Inflammatory macrophage treated with lipopolysaccharide for 4 hours (primary cell): ENCODE results near the gene GPAM.
"Not testable (repeated sequence)": the region's sequence is repeated elsewhere in the genome, so short reads cannot be mapped to it uniquely, and the experiment has no call there.

ENCODE experiments used
- DNase-seq: peaks from one replicate; pipeline ENCODE4 v3.0.0-alpha.2; 2020

GPAM gene

GRCh38 chr10:112183329-112184051 lies at the start of gene GPAM:
Gene GPAM (minus strand): TSS chr10:112183765. CDS start chr10:112181784, 1,981 bp downstream.
- DNase-seq = peak; percentile 92

- no peak for DNase-seq
Measured at GRCh38 chr10:112232670-112233069, 49.1 kb upstream of the GPAM start.

GRCh38 chr10:112231602-112232400 lies 48.2 kb upstream of the GPAM start:
- DNase-seq = no peak

GRCh38 chr10:112230325-112230988 lies 46.9 kb upstream of the GPAM start:
- no peak for DNase-seq

- DNase-seq = no peak
Measured at GRCh38 chr10:112229901-112230300, 46.3 kb upstream of the GPAM start.

- DNase-seq = no peak
Measured at GRCh38 chr10:112229096-112229495, 45.5 kb upstream of the GPAM start.

- DNase-seq = not testable (repeated sequence)
Measured at GRCh38 chr10:112228366-112229088, 45.0 kb upstream of the GPAM start.

GRCh38 chr10:112227331-112227987 lies 43.9 kb upstream of the GPAM start:
- no peak for DNase-seq

GRCh38 chr10:112226439-112227248 lies 43.1 kb upstream of the GPAM start:
- DNase-seq = no peak

- DNase-seq = no peak
Measured at GRCh38 chr10:112225771-112226438, 42.3 kb upstream of the GPAM start.

GRCh38 chr10:112224933-112225529 lies 41.5 kb upstream of the GPAM start:
- no peak for DNase-seq

- DNase-seq = no peak
Measured at GRCh38 chr10:112223725-112224124, 40.2 kb upstream of the GPAM start.

- no peak for DNase-seq
Measured at GRCh38 chr10:112222799-112223198, 39.2 kb upstream of the GPAM start.

GRCh38 chr10:112221545-112221944 lies 38.0 kb upstream of the GPAM start:
- no peak for DNase-seq

GRCh38 chr10:112218960-112219359 lies 35.4 kb upstream of the GPAM start:
- no peak for DNase-seq

- DNase-seq = no peak
Measured at GRCh38 chr10:112218036-112218390, 34.4 kb upstream of the GPAM start.

- DNase-seq = no peak
Measured at GRCh38 chr10:112217386-112218035, 33.9 kb upstream of the GPAM start.

GRCh38 chr10:112216966-112217365 lies 33.4 kb upstream of the GPAM start:
- DNase-seq = no peak

- no peak for DNase-seq
Measured at GRCh38 chr10:112216151-112216550, 32.6 kb upstream of the GPAM start.

GRCh38 chr10:112215342-112215774 lies 31.8 kb upstream of the GPAM start:
- no peak for DNase-seq
